ENCODE measurements around the gene ADAMTSL1.

- TF ChIP-seq, protein P1, sequence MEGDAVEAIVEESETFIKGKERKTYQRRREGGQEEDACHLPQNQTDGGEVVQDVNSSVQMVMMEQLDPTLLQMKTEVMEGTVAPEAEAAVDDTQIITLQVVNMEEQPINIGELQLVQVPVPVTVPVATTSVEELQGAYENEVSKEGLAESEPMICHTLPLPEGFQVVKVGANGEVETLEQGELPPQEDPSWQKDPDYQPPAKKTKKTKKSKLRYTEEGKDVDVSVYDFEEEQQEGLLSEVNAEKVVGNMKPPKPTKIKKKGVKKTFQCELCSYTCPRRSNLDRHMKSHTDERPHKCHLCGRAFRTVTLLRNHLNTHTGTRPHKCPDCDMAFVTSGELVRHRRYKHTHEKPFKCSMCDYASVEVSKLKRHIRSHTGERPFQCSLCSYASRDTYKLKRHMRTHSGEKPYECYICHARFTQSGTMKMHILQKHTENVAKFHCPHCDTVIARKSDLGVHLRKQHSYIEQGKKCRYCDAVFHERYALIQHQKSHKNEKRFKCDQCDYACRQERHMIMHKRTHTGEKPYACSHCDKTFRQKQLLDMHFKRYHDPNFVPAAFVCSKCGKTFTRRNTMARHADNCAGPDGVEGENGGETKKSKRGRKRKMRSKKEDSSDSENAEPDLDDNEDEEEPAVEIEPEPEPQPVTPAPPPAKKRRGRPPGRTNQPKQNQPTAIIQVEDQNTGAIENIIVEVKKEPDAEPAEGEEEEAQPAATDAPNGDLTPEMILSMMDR (IDR thresholded peaks at IDR 0.05; ENCODE audit: borderline replicate concordance, extremely low read depth, low read length, poor library complexity, severe bottlenecking), result no peak
- no peak for TF ChIP-seq EZH2 (IDR thresholded peaks at IDR 0.05; ENCODE audit: borderline replicate concordance, low read depth, low read length, severe bottlenecking)
These were observed 21.7 kb upstream of the ADAMTSL1 start for GRCh38 chr9:18452276-18452675.

Measured in DND-41 (cell line).